HCT116 (cell line): ENCODE results near the gene SUGP2. TPM values are rescaled to one million over a fixed set of nuclear protein-coding genes. Genes with fewer than 3 reads are reported as not detected.

Experiments
- ATAC-seq: fragments of 200-7000 bp; cut with Tn5 transposase; 2 replicates; pipeline ENCODE4 v1.9.1; 2020; ENCODE audit warnings: mild to moderate bottlenecking, moderate library complexity
- BruUV-seq: library from RNA; stranded (reverse); fragments of 400-500 nt; replicated peaks from 2 replicates; lab custom pipeline; 2021; lab: Mats Ljungman, UMichigan
- CTCF ChIA-PET: fragments of 300-600 bp; sonication (Branson Sonifier 250); formaldehyde crosslinking; loops from one replicate; lab custom pipeline; 2021; ENCODE audit warnings: antibody characterized with exemption; lab: Charles Lee
- POLR2A ChIA-PET: fragments of 300-600, 350-600 bp; sonication (Branson Sonifier 250); formaldehyde crosslinking; loops from one replicate; lab custom pipeline; 2021; ENCODE audit warnings: antibody characterized with exemption; lab: Charles Lee
- RAD21 ChIA-PET, 2 experiments: fragments of 300-600 bp; sonication (Branson Sonifier 250); formaldehyde crosslinking; loops; one replicate each; lab custom pipeline; 2023; ENCODE audit warnings: low total read pairs in 2 of 2; ENCODE audit not compliant: uncharacterized antibody in 2 of 2, unreplicated experiment in 2 of 2, low non-redundant PET in 1 of 2; lab: Charles Lee
- DNase-seq: peaks from one replicate; pipeline ENCODE4 v3.0.0-alpha.2; 2010; ENCODE audit warnings: low read depth, low spot score
- H2AFZ ChIP-seq: fragments of 200-600 bp; shearing (Covaris generic), sonication (generic); 2 replicates; pipeline ENCODE4 v1.6.1; 2017; ENCODE audit warnings: low read depth, mixed run types, mixed read lengths, antibody characterized with exemption, low read length; ENCODE audit not compliant: poor library complexity, severe bottlenecking
- H3K27ac ChIP-seq: 2 replicates; pipeline ENCODE4 v1.5.1; 2012; ENCODE audit warnings: low read depth, low read length
- H3K27me3 ChIP-seq: fragments of 200-600 bp; sonication (generic); 2 replicates; pipeline ENCODE4 v1.6.1; 2016; ENCODE audit warnings: mixed run types, low read length, mixed read lengths; ENCODE audit not compliant: insufficient read depth
- H3K36me3 ChIP-seq, 2 experiments: fragments of 200-500 bp in 1 of 2; fragments of 200-600 bp in 1 of 2; sonication (Bioruptor generic) in 1 of 2; sonication (generic) in 1 of 2; 2 replicates each; pipeline versions ENCODE4 v1.5.1 to v1.6.1; 2014 to 2016; ENCODE audit warnings: low read length in 2 of 2, inconsistent platforms in 1 of 2, mixed read lengths in 1 of 2, mixed run types in 1 of 2; ENCODE audit not compliant: insufficient read depth in 2 of 2, control insufficient read depth in 1 of 2
- H3K4me1 ChIP-seq, 2 experiments: fragments of 200-600 bp in 1 of 2; sonication (generic) in 1 of 2; 2 replicates each; pipeline versions ENCODE4 v1.5.1 to v1.6.1; 2012 to 2017; ENCODE audit warnings: low read length in 2 of 2, inconsistent platforms in 1 of 2, mild to moderate bottlenecking in 1 of 2, mixed read lengths in 1 of 2, mixed run types in 1 of 2, moderate library complexity in 1 of 2; ENCODE audit not compliant: insufficient read depth in 2 of 2, control insufficient read depth in 1 of 2
- H3K4me2 ChIP-seq: fragments of 200-600 bp; sonication (generic); 2 replicates; pipeline ENCODE4 v1.6.1; 2017; ENCODE audit warnings: mixed run types, low read length, mixed read lengths
- H3K4me3 ChIP-seq, 2 experiments: fragments of 200-600 bp in 1 of 2; sonication (generic) in 1 of 2; replicated peaks in 1 of 2; 2 replicates each; pipeline ENCODE4 v1.5.1; 2011 to 2016; ENCODE audit warnings: low read length in 2 of 2, control low read depth in 1 of 2, low read depth in 1 of 2, mild to moderate bottlenecking in 1 of 2, mixed read lengths in 1 of 2, mixed run types in 1 of 2
- H3K79me2 ChIP-seq: fragments of 200-600 bp; sonication (generic); 2 replicates; pipeline ENCODE4 v1.6.1; 2017; ENCODE audit warnings: mild to moderate bottlenecking, mixed run types, low read length, moderate library complexity, mixed read lengths; ENCODE audit not compliant: insufficient read depth
- H3K9ac ChIP-seq: fragments of 200-600 bp; sonication (generic); 2 replicates; pipeline ENCODE4 v1.6.1; 2016; ENCODE audit warnings: low read length, mixed read lengths
- H3K9me2 ChIP-seq: fragments of 200-600 bp; sonication (generic), shearing (Covaris generic); 2 replicates; pipeline ENCODE4 v1.6.1; 2017; ENCODE audit warnings: mixed run types, mild to moderate bottlenecking, moderate library complexity; ENCODE audit not compliant: insufficient read depth
- H3K9me3 ChIP-seq, 2 experiments: fragments of 200-500 bp in 1 of 2; fragments of 200-600 bp in 1 of 2; sonication (Bioruptor generic) in 1 of 2; sonication (generic) in 1 of 2; 2 replicates each; pipeline ENCODE4 v1.6.1; 2014 to 2017; ENCODE audit warnings: low read length in 2 of 2, mixed read lengths in 2 of 2, inconsistent platforms in 1 of 2, low read depth in 1 of 2, mild to moderate bottlenecking in 1 of 2, mixed run types in 1 of 2, moderate library complexity in 1 of 2; ENCODE audit not compliant: control insufficient read depth in 1 of 2, insufficient read depth in 1 of 2
- H4K20me1 ChIP-seq: fragments of 200-600 bp; sonication (generic), shearing (Covaris generic); 2 replicates; pipeline ENCODE4 v1.6.1; 2017; ENCODE audit warnings: mixed run types, mild to moderate bottlenecking, moderate library complexity; ENCODE audit not compliant: insufficient read depth
- CBX3 ChIP-seq: IDR thresholded peaks from 2 replicates; pipeline ENCODE4 v1.6.1; 2012; ENCODE audit warnings: low read depth
- EZH2phosphoT487 ChIP-seq: fragments of 200-600 bp; IDR thresholded peaks from 2 replicates; pipeline ENCODE4 v1.6.1; 2018; ENCODE audit warnings: antibody characterized with exemption, borderline replicate concordance
- FOSL1 ChIP-seq: IDR thresholded peaks from 2 replicates; pipeline ENCODE4 v1.6.1; 2012; ENCODE audit warnings: low read depth
- MAX ChIP-seq: IDR thresholded peaks from 2 replicates; pipeline ENCODE4 v1.6.1; 2012
- POLR2A ChIP-seq: IDR thresholded peaks from 2 replicates; pipeline ENCODE4 v1.7.0; 2011; ENCODE audit warnings: borderline replicate concordance; ENCODE audit not compliant: insufficient read depth, insufficient read length; ENCODE audit errors: extremely low read depth
- RAD21 ChIP-seq: IDR thresholded peaks from 2 replicates; pipeline ENCODE4 v1.6.1; 2012; ENCODE audit warnings: low read depth, mild to moderate bottlenecking
- SP1 ChIP-seq: IDR thresholded peaks from 2 replicates; pipeline ENCODE4 v1.6.1; 2012; ENCODE audit warnings: low read depth
- SRF ChIP-seq: IDR thresholded peaks from 2 replicates; pipeline ENCODE4 v1.6.1; 2012; ENCODE audit warnings: low read depth
- TCF7L2 ChIP-seq: IDR thresholded peaks from 2 replicates; pipeline ENCODE4 v1.7.0; 2011; ENCODE audit warnings: borderline replicate concordance, inconsistent platforms; ENCODE audit not compliant: insufficient read depth, insufficient read length; ENCODE audit errors: extremely low read depth
- ZNF274 ChIP-seq: fragments of 200-500 bp; sonication (Bioruptor generic); IDR thresholded peaks from 2 replicates; pipeline ENCODE4 v1.6.1; 2014; ENCODE audit warnings: mild to moderate bottlenecking, low read depth, low read length, inconsistent platforms
- intact Hi-C: fragments of 100-400 bp; cut with micrococcal nuclease; formaldehyde crosslinking; loops from 2 replicates; pipeline ENCODE4 v1.10.0; 2022
- total RNA-seq: library from RNA; stranded (reverse); gene quantifications from one replicate; pipeline ENCODE4 v1.2.1, GENCODE V29; 2021; ENCODE audit not compliant: unreplicated experiment
- TF ChIP-seq, protein P1 (sequence below): IDR thresholded peaks from 2 replicates; pipeline ENCODE4 v1.6.1; 2012
- TF ChIP-seq, protein P2 (sequence below), 3 experiments: fragments of 200-600 bp in 1 of 3; sonication (generic) in 1 of 3; IDR thresholded peaks in 2 of 3; conservative IDR thresholded peaks in 1 of 3; 2 replicates each; pipeline ENCODE4 v1.5.1; 2012 to 2017; ENCODE audit warnings: low read depth in 2 of 3, low read length in 2 of 3, antibody characterized with exemption in 1 of 3, borderline replicate concordance in 1 of 3, control low read depth in 1 of 3, mild to moderate bottlenecking in 1 of 3, mixed read lengths in 1 of 3, mixed run types in 1 of 3, moderate library complexity in 1 of 3; ENCODE audit not compliant: insufficient read depth in 1 of 3

Gene SUGP2
- total RNA-seq, 1 experiment from 2014 or later = 82.4 TPM

DNA sequence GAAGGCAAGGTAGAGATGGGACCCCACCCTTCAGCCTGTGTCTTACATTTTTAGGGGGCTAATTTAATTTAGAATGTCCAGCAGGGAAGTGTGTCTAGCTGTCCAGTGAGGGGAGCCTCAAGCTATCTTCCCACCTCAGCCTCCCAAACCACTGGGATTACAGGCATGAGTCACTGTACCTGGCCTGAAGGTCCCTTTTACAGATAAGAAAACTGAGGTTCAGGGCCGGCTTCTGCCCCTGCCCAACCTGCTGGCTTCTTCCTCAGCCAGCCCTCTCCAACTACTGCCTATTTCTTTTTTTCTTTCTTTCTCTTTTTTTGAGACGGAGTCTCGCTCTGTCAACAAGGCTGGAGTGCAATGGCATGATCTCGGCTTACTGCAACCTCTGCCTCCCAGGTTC, 72.9 kb downstream of the SUGP2 start:
- DNase-seq (no peak), ATAC-seq (no peak)
- Histone ChIP-seq H4K20me1 (no peaks in the 10 kb centered on the region), H3K4me3 (no peak overlapping the region), H3K9ac (no peak overlapping the region), H3K4me2 (no peak overlapping the region), H3K27me3 (no peaks in the 10 kb centered on the region), H3K79me2 (no peaks in the 10 kb centered on the region), H3K9me3 (no peaks in the 10 kb centered on the region), H3K4me1 (no peaks in the 10 kb centered on the region), H3K36me3 (no peaks in the 10 kb centered on the region), H2AFZ (no peak overlapping the region), H3K27ac (no peak overlapping the region), H3K9me2 (no peaks in the 10 kb centered on the region)
- POLR2A ChIA-PET = no interaction called here
- CTCF ChIA-PET = no interaction called here
- TF ChIP-seq, protein P1, sequence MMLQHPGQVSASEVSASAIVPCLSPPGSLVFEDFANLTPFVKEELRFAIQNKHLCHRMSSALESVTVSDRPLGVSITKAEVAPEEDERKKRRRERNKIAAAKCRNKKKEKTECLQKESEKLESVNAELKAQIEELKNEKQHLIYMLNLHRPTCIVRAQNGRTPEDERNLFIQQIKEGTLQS = no peak
- TF ChIP-seq, protein P2, sequence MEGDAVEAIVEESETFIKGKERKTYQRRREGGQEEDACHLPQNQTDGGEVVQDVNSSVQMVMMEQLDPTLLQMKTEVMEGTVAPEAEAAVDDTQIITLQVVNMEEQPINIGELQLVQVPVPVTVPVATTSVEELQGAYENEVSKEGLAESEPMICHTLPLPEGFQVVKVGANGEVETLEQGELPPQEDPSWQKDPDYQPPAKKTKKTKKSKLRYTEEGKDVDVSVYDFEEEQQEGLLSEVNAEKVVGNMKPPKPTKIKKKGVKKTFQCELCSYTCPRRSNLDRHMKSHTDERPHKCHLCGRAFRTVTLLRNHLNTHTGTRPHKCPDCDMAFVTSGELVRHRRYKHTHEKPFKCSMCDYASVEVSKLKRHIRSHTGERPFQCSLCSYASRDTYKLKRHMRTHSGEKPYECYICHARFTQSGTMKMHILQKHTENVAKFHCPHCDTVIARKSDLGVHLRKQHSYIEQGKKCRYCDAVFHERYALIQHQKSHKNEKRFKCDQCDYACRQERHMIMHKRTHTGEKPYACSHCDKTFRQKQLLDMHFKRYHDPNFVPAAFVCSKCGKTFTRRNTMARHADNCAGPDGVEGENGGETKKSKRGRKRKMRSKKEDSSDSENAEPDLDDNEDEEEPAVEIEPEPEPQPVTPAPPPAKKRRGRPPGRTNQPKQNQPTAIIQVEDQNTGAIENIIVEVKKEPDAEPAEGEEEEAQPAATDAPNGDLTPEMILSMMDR (IDR thresholded peaks at IDR 0.05 in 2 of 3, conservative IDR thresholded peaks at IDR 0.05 in 1 of 3; ENCODE audit: borderline replicate concordance in 1 of 3, insufficient read depth in 1 of 3, low read depth in 2 of 3, low read length in 2 of 3) = no peak
- TF ChIP-seq POLR2A (no peak), RAD21 (no peak)
- RAD21 ChIA-PET = no interaction called here
- intact Hi-C loops = no loop called here
- BruUV-seq = no TSS peak

- Histone ChIP-seq H3K4me3 (no peak overlapping the region), H3K9me2 (no peaks in the 10 kb centered on the region), H3K4me1 (peaks cover 0 to 5% of the 10 kb centered on the region in 2 experiments; a peak in 1 of 4 replicates), H3K9me3 (no peaks in the 10 kb centered on the region), H3K27ac (no peak overlapping the region), H3K79me2 (no peaks in the 10 kb centered on the region), H4K20me1 (no peaks in the 10 kb centered on the region), H2AFZ (no peak overlapping the region), H3K9ac (no peak overlapping the region), H3K4me2 (no peak overlapping the region), H3K27me3 (no peaks in the 10 kb centered on the region), H3K36me3 (no peaks in the 10 kb centered on the region)
- TF ChIP-seq TCF7L2 (no peak), EZH2phosphoT487 (no peak), SRF (no peak), ZNF274 (no peak), FOSL1 (no peak), SP1 (no peak), CBX3 (no peak), MAX (no peak)
- DNase-seq = no peak
- no peak for ATAC-seq
- POLR2A ChIA-PET = no interaction called here
- intact Hi-C loops = no loop called here
- RAD21 ChIA-PET = no interaction called here
- BruUV-seq = no TSS peak
- CTCF ChIA-PET = no interaction called here
Observed at GRCh38 chr19:18955042-18955441, 78.3 kb downstream of the SUGP2 start.
